Measurements from ENCODE around the gene ABCC5.

DNA sequence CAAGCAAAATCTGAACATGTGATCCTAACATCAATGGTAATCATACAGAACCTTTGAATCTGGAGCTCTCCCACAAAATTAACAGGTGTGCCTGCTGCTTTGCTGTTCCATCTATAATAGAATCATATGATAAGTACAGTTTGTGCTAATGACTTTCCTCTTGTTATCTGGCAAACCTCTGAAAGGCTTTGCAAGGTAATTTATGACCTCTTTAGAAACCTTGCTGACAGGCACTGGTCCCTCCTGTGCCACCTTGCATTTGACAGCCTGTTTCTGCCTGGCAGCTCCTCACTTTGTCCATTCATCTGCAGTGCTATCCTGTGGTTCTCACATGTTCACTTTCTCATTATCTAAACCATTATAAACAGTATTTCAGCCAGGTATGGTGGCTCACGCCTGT, 24.9 kb upstream of the ABCC5 start:
- TF ChIP-seq POLR2AphosphoS5 (IDR thresholded peaks at IDR 0.05; ENCODE audit: insufficient read depth in 1 of 2, low read depth in 1 of 2) = no peak
- TF ChIP-seq, protein P1, sequence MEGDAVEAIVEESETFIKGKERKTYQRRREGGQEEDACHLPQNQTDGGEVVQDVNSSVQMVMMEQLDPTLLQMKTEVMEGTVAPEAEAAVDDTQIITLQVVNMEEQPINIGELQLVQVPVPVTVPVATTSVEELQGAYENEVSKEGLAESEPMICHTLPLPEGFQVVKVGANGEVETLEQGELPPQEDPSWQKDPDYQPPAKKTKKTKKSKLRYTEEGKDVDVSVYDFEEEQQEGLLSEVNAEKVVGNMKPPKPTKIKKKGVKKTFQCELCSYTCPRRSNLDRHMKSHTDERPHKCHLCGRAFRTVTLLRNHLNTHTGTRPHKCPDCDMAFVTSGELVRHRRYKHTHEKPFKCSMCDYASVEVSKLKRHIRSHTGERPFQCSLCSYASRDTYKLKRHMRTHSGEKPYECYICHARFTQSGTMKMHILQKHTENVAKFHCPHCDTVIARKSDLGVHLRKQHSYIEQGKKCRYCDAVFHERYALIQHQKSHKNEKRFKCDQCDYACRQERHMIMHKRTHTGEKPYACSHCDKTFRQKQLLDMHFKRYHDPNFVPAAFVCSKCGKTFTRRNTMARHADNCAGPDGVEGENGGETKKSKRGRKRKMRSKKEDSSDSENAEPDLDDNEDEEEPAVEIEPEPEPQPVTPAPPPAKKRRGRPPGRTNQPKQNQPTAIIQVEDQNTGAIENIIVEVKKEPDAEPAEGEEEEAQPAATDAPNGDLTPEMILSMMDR (IDR thresholded peaks at IDR 0.05) = no peak

Data from vagina (tissue), 2 donors.